Sigmoid colon (tissue), 3 donors: Measurements from ENCODE around the gene MITD1.

Experiments
- POLR2A ChIP-seq, 2 donors: fragments of 450-650 bp; IDR thresholded peaks; one replicate each; pipeline ENCODE4 v1.6.1; 2016; ENCODE audit warnings: antibody characterized with exemption in 2 of 2, mild to moderate bottlenecking in 2 of 2, moderate library complexity in 2 of 2
- TF ChIP-seq, protein P1 (sequence below), 4 experiments: fragments of 450-650 bp in 3 of 4; fragments of 200-600 bp in 1 of 4; IDR thresholded peaks; one replicate each; pipeline ENCODE4 v1.5.1; 2016 to 2019; ENCODE audit warnings: antibody characterized with exemption in 4 of 4, mild to moderate bottlenecking in 3 of 4, moderate library complexity in 2 of 4

DNA sequence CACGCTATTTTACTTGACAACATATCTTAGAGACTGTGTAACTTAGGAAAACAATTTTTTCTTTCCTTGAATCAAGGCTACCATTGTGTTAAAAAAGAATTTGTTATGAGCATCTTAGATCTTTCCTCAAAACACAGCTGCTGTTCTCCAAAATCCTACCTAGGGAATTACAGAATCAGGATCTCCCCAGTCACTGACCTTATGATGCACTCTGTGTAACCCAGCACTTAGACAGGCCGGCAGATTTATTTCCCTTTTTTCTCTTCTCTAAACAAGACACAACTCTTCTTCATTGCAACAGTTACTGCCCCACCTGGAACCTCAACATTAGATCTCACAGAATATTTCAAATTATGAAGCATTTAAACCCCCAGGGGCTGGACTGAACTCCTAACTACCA lies 52.9 kb downstream of the MITD1 start:
- TF ChIP-seq POLR2A (IDR thresholded peaks at IDR 0.05) = no peak
- TF ChIP-seq, protein P1, sequence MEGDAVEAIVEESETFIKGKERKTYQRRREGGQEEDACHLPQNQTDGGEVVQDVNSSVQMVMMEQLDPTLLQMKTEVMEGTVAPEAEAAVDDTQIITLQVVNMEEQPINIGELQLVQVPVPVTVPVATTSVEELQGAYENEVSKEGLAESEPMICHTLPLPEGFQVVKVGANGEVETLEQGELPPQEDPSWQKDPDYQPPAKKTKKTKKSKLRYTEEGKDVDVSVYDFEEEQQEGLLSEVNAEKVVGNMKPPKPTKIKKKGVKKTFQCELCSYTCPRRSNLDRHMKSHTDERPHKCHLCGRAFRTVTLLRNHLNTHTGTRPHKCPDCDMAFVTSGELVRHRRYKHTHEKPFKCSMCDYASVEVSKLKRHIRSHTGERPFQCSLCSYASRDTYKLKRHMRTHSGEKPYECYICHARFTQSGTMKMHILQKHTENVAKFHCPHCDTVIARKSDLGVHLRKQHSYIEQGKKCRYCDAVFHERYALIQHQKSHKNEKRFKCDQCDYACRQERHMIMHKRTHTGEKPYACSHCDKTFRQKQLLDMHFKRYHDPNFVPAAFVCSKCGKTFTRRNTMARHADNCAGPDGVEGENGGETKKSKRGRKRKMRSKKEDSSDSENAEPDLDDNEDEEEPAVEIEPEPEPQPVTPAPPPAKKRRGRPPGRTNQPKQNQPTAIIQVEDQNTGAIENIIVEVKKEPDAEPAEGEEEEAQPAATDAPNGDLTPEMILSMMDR (IDR thresholded peaks at IDR 0.05) = no peak
